ENCODE data around the gene PNMA8C. TPM values are rescaled to one million over a fixed set of nuclear protein-coding genes. Genes with fewer than 3 reads are reported as not detected.

PNMA8C gene
- total and polyA plus RNA-seq, 2 donors (not counting 3 experiments of a cell fraction or from before 2014, with no cell fraction given): not detected

- no peak overlapping the region for H3K9ac ChIP-seq (replicated peaks; ENCODE audit: extremely low read depth, insufficient read depth, low read length)
- no peak overlapping the region for H2AFZ ChIP-seq (ENCODE audit: low read depth, low read length)
- H3K9me3 ChIP-seq (replicated peaks; ENCODE audit: control insufficient read depth, insufficient read depth, low read length): no peaks in the 10 kb centered on the region
- H3K4me3 ChIP-seq (replicated peaks in 1 of 3; ENCODE audit: insufficient read depth in 1 of 3, low read depth in 1 of 3, low read length in 3 of 3): no peak overlapping the region
- H4K20me1 ChIP-seq (replicated peaks; ENCODE audit: control insufficient read depth, extremely low read depth, insufficient read depth, low read length): no peaks in the 10 kb centered on the region
- intact Hi-C loops (cut with micrococcal nuclease) (no loop called here), dilution Hi-C loops (cut with MboI; ENCODE audit: extremely low pct_ligation_motif_present, low sequenced_read_pairs) (no loop called here)
- H3K4me1 ChIP-seq (ENCODE audit: control insufficient read depth, extremely low read depth, insufficient read depth, low read length): no peaks in the 10 kb centered on the region
- no peak overlapping the region for H3K4me2 ChIP-seq (ENCODE audit: insufficient read depth, low read length)
- peaks cover 33 to 52% of the 10 kb centered on the region in 2 experiments for H3K27me3 ChIP-seq (ENCODE audit: control insufficient read depth in 2 of 2, insufficient read depth in 2 of 2, low read length in 2 of 2)
- FAIRE-seq (no peak), DNase-seq (ENCODE audit: low read depth, low spot score) (no peak)
- ChIA-PET POLR2A (no interaction called here), CTCF (interaction anchor here (0.9 kb wide), 1 partner anchor 11 kb away, joined by 3 read pairs; no protein-coding TSS in a partner anchor)
- no peaks in the 10 kb centered on the region for H3K79me2 ChIP-seq (ENCODE audit: control insufficient read depth, insufficient read depth, low read length)
- no TSS peak for BruUV-seq (replicated peaks)
- no peaks in the 10 kb centered on the region for H3K9me1 ChIP-seq (replicated peaks; ENCODE audit: control insufficient read depth, extremely low read depth, insufficient read depth, low read length)
- no peak for TF ChIP-seq EZH2 (IDR thresholded peaks at IDR 0.05; ENCODE audit: borderline replicate concordance, low read depth, low read length, severe bottlenecking)
- TF ChIP-seq FOS (IDR thresholded peaks at IDR 0.05; ENCODE audit: borderline replicate concordance, insufficient read depth, low read length): no peak
- no peak for TF ChIP-seq JUN (IDR thresholded peaks at IDR 0.05; ENCODE audit: borderline replicate concordance, insufficient read depth, insufficient read length, low read depth)
- no peak for TF ChIP-seq CTCF (IDR thresholded peaks at IDR 0.05; ENCODE audit: extremely low read depth in 1 of 2, insufficient read depth in 1 of 2, low read depth in 1 of 2, low read length in 2 of 2)
- no peak for TF ChIP-seq POLR2AphosphoS5 (IDR thresholded peaks at IDR 0.05; ENCODE audit: insufficient read depth, low read depth, low read length)
- TF ChIP-seq POLR2A (IDR thresholded peaks at IDR 0.05; ENCODE audit: low read depth, low read length): no peak
- TF ChIP-seq MYC (IDR thresholded peaks at IDR 0.05; ENCODE audit: low read depth, low read length): no peak
- TF ChIP-seq, protein P1, sequence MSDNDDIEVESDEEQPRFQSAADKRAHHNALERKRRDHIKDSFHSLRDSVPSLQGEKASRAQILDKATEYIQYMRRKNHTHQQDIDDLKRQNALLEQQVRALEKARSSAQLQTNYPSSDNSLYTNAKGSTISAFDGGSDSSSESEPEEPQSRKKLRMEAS (IDR thresholded peaks at IDR 0.05; ENCODE audit: insufficient read depth, insufficient read length): no peak
- TF ChIP-seq GATA2 (IDR thresholded peaks at IDR 0.05; ENCODE audit: insufficient read depth, insufficient read length, low read depth, low read length): no peak
- no peaks in the 10 kb centered on the region for H3K36me3 ChIP-seq (ENCODE audit: control insufficient read depth in 2 of 2, extremely low read depth in 1 of 2, insufficient read depth in 2 of 2, low read length in 2 of 2)
- no peak overlapping the region for H3K27ac ChIP-seq (ENCODE audit: insufficient read depth, low read depth, low read length)
Observed at GRCh38 chr19:46410205-46411087, 18.3 kb downstream of the PNMA8C start.
